Stomach (tissue), 9 donors: ENCODE measurements around the gene MYL7. TPM values are rescaled to one million over a fixed set of nuclear protein-coding genes. Genes with fewer than 3 reads are reported as not detected.

Experiments
- DNase-seq, 2 donors: peaks; one replicate each; pipeline versions ENCODE4 v3.0.0 to v3.0.0-alpha.2; 2013 to 2019
- H3K27ac ChIP-seq, 5 donors: fragments of 200-600 bp in 4 of 5; sonication (generic) in 4 of 5; one replicate each; pipeline ENCODE4 v1.5.1; 2013 to 2019; ENCODE audit warnings: mild to moderate bottlenecking in 1 of 5, moderate library complexity in 1 of 5
- H3K27me3 ChIP-seq, 3 donors: fragments of 200-600 bp; sonication (generic); one replicate each; pipeline ENCODE4 v1.5.1; 2017 to 2019; ENCODE audit warnings: mixed run types in 1 of 3
- H3K36me3 ChIP-seq, 4 donors: fragments of 200-600 bp; sonication (generic); 1 replicate in 3 of 4; 2 replicates in 1 of 4; pipeline ENCODE4 v1.5.1; 2016 to 2019
- H3K4me1 ChIP-seq, 4 donors: fragments of 200-600 bp; sonication (generic); one replicate each; pipeline ENCODE4 v1.5.1; 2016 to 2019
- H3K4me3 ChIP-seq, 4 donors: fragments of 200-600 bp; sonication (generic) in 3 of 4; one replicate each; pipeline ENCODE4 v1.5.1; 2016 to 2019; ENCODE audit warnings: mild to moderate bottlenecking in 1 of 4
- H3K9me3 ChIP-seq, 4 donors: fragments of 200-600 bp; sonication (generic); one replicate each; pipeline ENCODE4 v1.5.1; 2016 to 2019
- EP300 ChIP-seq: sonication (generic); formaldehyde crosslinking; IDR thresholded peaks from one replicate; pipeline ENCODE4 v1.6.1; 2017; ENCODE audit warnings: antibody characterized with exemption
- POLR2A ChIP-seq, 4 donors: fragments of 450-650 bp; IDR thresholded peaks; one replicate each; pipeline ENCODE4 v1.6.1; 2016; ENCODE audit warnings: antibody characterized with exemption in 4 of 4, control low read depth in 2 of 4, mild to moderate bottlenecking in 1 of 4, moderate library complexity in 1 of 4
- POLR2AphosphoS5 ChIP-seq, 3 donors: sonication (generic); formaldehyde crosslinking; IDR thresholded peaks; one replicate each; pipeline ENCODE4 v1.6.1; 2016; ENCODE audit warnings: antibody characterized with exemption in 3 of 3
- WGBS, 5 donors: extraction: QIAGEN DNeasy Blood & Tissue Kit in 3 of 5; methylation state at CpG; one replicate each; pipeline versions ENCODE4 v1.1.5 to v1.1.7; 2013 to 2018; 5-methylcytosine and 5-hydroxymethylcytosine counted together
- intact Hi-C: fragments of 100-400 bp; cut with DNase I; formaldehyde crosslinking; loops from one replicate; pipeline ENCODE4 v1.15.1; 2023; ENCODE audit warnings: low total_unique reads
- polyA plus RNA-seq, 3 donors: library from polyadenylated mRNA; stranded (reverse); fragments of 200-250 nt; gene quantifications; one replicate each; pipeline ENCODE4 v1.2.3, GENCODE V29; 2013
- total RNA-seq, 5 donors: library from RNA; depleted of rRNA; stranded (reverse); fragments of >200 nt; gene quantifications; one replicate each; pipeline versions ENCODE4 v1.1.0 to v1.2.3, GENCODE V29; 2014 to 2016
- TF ChIP-seq, protein P1 (sequence below), 7 experiments: fragments of 450-650 bp in 4 of 7; fragments of 200-600 bp in 3 of 7; sonication (generic) in 3 of 7; IDR thresholded peaks; one replicate each; pipeline ENCODE4 v1.5.1; 2016 to 2019; ENCODE audit warnings: antibody characterized with exemption in 7 of 7, control low read depth in 2 of 7, mild to moderate bottlenecking in 1 of 7
- donor health status: healthy with polysubstance abuse.
- donor health status: Bipolar disorder and iron deficiency.
- donor health status: healthy.

Gene MYL7
- total and polyA plus RNA-seq, 8 donors: 2.2 TPM; not detected in 7

DNA sequence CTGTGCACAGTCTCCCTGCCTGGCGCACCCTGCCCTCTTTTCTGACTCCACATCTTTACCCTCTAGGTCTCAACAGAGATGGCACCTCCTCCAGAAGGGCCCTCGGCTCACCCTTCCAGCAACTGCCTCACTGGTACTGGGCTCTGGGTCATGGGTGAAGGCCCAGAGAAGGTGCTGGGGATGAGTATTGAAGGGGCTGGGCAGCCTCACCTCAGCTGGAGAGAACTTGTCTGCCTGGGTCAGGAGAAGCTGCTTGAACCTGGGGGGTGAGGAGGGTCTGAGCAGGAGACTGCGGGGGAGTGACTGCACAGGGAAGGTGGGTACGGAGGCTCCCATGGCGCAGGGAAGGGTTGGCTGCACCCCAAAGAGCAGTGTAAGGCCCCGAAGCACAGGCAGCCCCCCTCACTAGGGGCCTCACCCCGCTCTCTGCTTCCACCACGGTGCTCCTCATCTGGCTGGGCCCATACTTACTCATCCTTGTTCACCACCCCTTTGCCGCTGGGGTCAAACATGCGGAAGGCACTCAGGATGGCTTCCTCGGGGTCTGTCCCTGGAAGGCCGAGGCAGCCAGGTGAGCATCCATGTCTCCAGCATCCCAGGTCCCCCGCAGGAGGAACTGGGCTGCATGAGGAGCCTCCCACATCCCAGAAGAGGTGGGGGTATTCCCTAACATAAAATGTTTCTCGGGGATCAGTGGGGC lies 1.7 kb downstream of the MYL7 start:
- Histone ChIP-seq H3K9me3 (no peaks in the 10 kb centered on the region), H3K36me3 (no peaks in the 10 kb centered on the region), H3K4me3 (no peak overlapping the region), H3K4me1 (no peaks in the 10 kb centered on the region), H3K27ac (no peak overlapping the region), H3K27me3 (peaks cover 0 to 4% (median 0%) of the 10 kb centered on the region in 3 donors)
- TF ChIP-seq POLR2A (IDR thresholded peaks at IDR 0.05): no peak
- TF ChIP-seq, protein P1, sequence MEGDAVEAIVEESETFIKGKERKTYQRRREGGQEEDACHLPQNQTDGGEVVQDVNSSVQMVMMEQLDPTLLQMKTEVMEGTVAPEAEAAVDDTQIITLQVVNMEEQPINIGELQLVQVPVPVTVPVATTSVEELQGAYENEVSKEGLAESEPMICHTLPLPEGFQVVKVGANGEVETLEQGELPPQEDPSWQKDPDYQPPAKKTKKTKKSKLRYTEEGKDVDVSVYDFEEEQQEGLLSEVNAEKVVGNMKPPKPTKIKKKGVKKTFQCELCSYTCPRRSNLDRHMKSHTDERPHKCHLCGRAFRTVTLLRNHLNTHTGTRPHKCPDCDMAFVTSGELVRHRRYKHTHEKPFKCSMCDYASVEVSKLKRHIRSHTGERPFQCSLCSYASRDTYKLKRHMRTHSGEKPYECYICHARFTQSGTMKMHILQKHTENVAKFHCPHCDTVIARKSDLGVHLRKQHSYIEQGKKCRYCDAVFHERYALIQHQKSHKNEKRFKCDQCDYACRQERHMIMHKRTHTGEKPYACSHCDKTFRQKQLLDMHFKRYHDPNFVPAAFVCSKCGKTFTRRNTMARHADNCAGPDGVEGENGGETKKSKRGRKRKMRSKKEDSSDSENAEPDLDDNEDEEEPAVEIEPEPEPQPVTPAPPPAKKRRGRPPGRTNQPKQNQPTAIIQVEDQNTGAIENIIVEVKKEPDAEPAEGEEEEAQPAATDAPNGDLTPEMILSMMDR (IDR thresholded peaks at IDR 0.05): no peak
- TF ChIP-seq EP300: no peak
- TF ChIP-seq POLR2AphosphoS5 (IDR thresholded peaks at IDR 0.05): no peak
- DNase-seq: no peak
- 82 to 94% (median 91%) methylated on average over 12 to 14 of the region's 14 CpGs for WGBS, 5 donors
- intact Hi-C loops: no loop called here

DNA sequence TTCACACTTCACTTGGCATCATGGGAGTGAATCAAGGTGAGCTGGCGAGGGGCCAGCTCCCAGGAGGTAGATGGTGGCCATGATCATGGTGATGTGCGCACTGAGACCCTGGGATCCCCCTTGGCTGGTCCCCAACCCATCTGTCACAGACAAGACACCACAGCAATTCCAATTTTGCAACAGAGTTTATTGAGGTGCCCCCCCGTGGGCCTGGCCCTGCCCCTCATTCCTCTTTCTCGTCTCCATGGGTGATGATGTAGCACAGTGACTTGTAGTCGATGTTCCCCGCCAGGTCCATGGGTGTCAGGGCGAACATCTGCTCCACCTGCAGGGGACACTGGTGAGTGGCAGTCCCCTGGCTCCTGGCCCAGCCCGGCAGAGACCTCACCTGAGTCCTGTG lies 2.4 kb downstream of the MYL7 start:
- H3K27me3 ChIP-seq: no peaks in the 10 kb centered on the region
- no peak for TF ChIP-seq POLR2AphosphoS5 (IDR thresholded peaks at IDR 0.05)
- TF ChIP-seq, protein P1 (IDR thresholded peaks at IDR 0.05): no peak
- TF ChIP-seq EP300: no peak
- no peak for TF ChIP-seq POLR2A (IDR thresholded peaks at IDR 0.05)
- no peak overlapping the region for H3K4me3 ChIP-seq
- no peaks in the 10 kb centered on the region for H3K4me1 ChIP-seq
- H3K27ac ChIP-seq: no peak overlapping the region
- no peak for DNase-seq
- H3K36me3 ChIP-seq: no peaks in the 10 kb centered on the region
- WGBS, 5 donors: 80 to 88% (median 81%) methylated on average over 8 of the region's 8 CpGs
- H3K9me3 ChIP-seq: no peaks in the 10 kb centered on the region
- intact Hi-C loops: no loop called here

DNA sequence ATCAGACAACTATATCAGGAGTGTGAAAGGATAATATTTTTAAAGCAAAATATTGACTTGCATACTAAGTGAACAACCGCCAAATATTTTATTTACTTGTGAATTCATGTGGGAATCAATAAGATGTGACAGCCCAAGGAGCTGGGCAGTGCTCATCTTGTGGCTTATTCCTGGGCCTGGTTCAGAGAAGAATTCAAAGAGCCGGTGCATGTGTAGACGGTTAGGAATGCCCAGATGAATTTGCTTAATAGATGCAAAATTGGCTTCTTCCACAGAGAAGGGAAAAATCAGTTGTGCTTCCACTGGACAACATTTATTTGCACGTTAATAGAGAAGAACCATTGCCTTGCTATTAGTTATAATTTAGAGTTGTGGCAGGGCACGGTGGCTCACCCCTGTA lies 4.4 kb downstream of the MYL7 start:
- Histone ChIP-seq H3K27ac (no peak overlapping the region), H3K27me3 (no peaks in the 10 kb centered on the region), H3K4me1 (no peaks in the 10 kb centered on the region), H3K36me3 (no peaks in the 10 kb centered on the region), H3K9me3 (no peaks in the 10 kb centered on the region), H3K4me3 (no peak overlapping the region)
- TF ChIP-seq EP300: no peak
- TF ChIP-seq POLR2A (IDR thresholded peaks at IDR 0.05): no peak
- TF ChIP-seq POLR2AphosphoS5 (IDR thresholded peaks at IDR 0.05): no peak
- TF ChIP-seq, protein P1 (IDR thresholded peaks at IDR 0.05): no peak
- intact Hi-C loops: no loop called here
- 81 to 91% (median 83%) methylated on average over 5 of the region's 5 CpGs for WGBS, 5 donors
- no peak for DNase-seq

DNA sequence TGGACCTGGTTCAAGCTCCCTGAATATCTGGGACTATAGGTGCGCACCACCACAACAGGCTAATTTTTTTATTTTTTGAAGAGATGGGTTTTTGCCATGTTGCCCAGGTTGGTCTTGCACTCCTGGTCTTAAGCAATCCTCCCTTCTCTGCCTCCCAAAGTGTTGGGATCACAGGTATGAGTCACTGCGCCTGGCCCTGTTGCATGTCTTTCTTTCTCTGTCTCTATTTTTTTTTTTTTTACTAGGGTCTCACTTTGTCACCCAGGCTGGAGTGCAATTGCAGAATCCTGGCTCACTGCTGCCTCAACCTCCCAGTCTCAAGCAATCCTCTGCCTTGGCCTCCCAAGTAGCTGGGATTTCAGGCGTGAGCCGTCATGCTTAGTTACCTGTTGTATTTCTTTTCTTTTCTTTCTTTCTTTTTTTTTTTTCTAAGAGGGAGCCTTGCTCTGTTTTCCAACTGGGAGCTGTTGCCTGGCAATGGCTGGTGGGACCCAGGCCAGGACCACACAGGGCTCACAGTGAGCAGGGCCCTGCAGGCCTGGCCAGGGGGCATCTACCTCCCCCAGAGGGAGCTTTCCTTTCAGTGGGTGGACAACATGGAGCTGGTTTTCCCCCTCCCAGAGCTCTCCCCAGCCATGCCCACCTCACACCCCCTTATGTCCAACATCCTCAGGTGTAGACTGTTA lies 6.0 kb downstream of the MYL7 start:
- WGBS, 5 donors: 85 to 96% (median 93%) methylated on average over 4 of the region's 4 CpGs
- DNase-seq: peak in 1 of 2 donors; percentile 54
- Histone ChIP-seq H3K36me3 (no peaks in the 10 kb centered on the region), H3K9me3 (no peaks in the 10 kb centered on the region), H3K27me3 (no peaks in the 10 kb centered on the region), H3K27ac (no peak overlapping the region), H3K4me3 (no peak overlapping the region), H3K4me1 (no peaks in the 10 kb centered on the region)
- intact Hi-C loops: no loop called here
- no peak for TF ChIP-seq POLR2A (IDR thresholded peaks at IDR 0.05)
- TF ChIP-seq, protein P1 (IDR thresholded peaks at IDR 0.05): no peak
- no peak for TF ChIP-seq POLR2AphosphoS5 (IDR thresholded peaks at IDR 0.05)
- TF ChIP-seq EP300: no peak
